NB4 (cell line): ENCODE measurements around the gene PNMA8C.
A peak's percentile ranks its signal among the peaks of the same experiment; 100 is the strongest.

Source experiments
- DNase-seq: peaks from one replicate; pipeline ENCODE4 v3.0.0; 2010; ENCODE audit warnings: low read depth
- H3K4me3 ChIP-seq: one replicate; pipeline ENCODE4 v1.5.1; 2011; ENCODE audit warnings: mild to moderate bottlenecking, low read depth, low read length, moderate library complexity
- CTCF ChIP-seq: IDR thresholded peaks from one replicate; pipeline ENCODE4 v1.5.1; 2012; ENCODE audit warnings: low read depth, low read length
- MYC ChIP-seq: IDR thresholded peaks from 2 replicates; pipeline ENCODE4 v1.6.1; 2011; ENCODE audit warnings: low read depth, low read length
- POLR2A ChIP-seq: IDR thresholded peaks from 2 replicates; pipeline ENCODE4 v1.6.1; 2011; ENCODE audit warnings: mild to moderate bottlenecking; ENCODE audit not compliant: insufficient read length; ENCODE audit errors: extremely low read depth
- TF ChIP-seq, protein P1 (sequence below): IDR thresholded peaks from 2 replicates; pipeline ENCODE4 v1.6.1; 2011; ENCODE audit warnings: low read depth, low read length

Gene PNMA8C

GRCh38 chr19:46390121-46390858, 38.4 kb downstream of the PNMA8C start:
- DNase-seq, result no peak
- no peak overlapping the region for H3K4me3 ChIP-seq
- no peak for TF ChIP-seq CTCF
- TF ChIP-seq, protein P1, sequence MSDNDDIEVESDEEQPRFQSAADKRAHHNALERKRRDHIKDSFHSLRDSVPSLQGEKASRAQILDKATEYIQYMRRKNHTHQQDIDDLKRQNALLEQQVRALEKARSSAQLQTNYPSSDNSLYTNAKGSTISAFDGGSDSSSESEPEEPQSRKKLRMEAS, result no peak
- no peak for TF ChIP-seq POLR2A

DNA sequence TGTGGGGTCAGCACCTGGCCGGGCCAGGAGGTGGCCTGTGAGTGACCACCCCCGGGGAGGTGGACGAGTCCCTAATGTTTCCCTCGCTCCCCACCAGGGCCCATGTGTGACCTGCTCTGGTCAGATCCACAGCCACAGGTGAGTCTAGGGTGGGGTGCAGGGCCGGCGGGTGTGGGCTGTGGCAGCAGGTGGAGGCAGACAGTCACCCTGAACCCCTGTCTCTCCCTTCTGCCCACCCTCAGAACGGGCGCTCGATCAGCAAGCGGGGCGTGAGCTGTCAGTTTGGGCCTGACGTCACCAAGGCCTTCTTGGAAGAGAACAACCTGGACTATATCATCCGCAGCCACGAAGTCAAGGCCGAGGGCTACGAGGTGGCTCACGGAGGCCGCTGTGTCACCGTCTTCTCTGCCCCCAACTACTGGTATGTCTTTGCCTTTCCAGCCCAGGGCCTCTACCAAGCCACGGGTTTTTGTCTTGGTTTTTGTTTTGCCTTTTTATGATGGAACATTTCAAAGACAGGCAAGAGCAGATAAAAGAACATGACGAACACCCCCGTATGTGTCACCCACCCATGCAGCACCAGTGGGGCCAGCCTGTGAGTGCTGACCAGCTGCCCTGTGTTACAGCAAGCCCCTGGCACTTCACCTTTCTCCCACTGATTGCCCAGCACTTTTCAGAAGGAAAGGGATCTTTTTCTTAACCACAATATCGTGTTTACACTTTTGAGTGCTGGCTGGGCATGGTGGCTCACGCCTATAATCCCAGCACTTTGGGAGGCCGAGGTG, 40.2 kb downstream of the PNMA8C start:
- H3K4me3 ChIP-seq, result no peak overlapping the region
- TF ChIP-seq MYC (no peak), CTCF (no peak), POLR2A (no peak)
- DNase-seq, result no peak

GRCh38 chr19:46387713-46388130, 41.0 kb downstream of the PNMA8C start:
- no peak overlapping the region for H3K4me3 ChIP-seq
- DNase-seq, result no peak
- TF ChIP-seq POLR2A (no peak), CTCF (no peak)
- TF ChIP-seq, protein P1, result no peak

DNA sequence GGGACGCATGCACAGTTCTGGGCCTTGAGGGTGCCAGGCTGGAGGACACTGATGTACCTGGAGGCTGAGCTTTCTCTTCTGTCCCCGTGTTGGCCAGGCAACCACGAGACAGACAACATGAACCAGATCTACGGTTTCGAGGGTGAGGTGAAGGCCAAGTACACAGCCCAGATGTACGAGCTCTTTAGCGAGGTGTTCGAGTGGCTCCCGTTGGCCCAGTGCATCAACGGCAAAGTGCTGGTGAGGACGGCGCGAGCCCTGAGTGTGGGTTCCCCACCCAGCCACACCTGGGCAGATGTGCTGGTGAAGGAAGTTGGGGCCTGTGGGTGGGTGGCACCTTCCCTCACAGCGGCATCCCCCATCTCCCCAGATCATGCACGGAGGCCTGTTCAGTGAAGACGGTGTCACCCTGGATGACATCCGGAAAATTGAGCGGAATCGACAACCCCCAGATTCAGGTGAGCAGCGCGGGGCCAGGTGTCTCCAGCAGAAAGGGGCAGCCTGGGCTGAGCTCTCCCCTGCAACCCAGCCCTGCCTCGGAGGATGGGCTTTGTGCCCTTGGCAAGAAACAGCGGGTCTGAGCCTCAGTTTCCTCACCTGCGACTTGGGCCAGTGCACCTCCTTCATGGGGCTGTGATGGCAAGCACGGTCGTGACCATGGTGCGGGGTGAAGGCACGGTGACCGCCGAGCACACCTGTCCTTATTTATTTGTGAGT, 41.6 kb downstream of the PNMA8C start:
- no peak for TF ChIP-seq MYC
- TF ChIP-seq CTCF, result no peak
- TF ChIP-seq POLR2A, result no peak
- peak; percentile 3 for DNase-seq
- H3K4me3 ChIP-seq, result no peak overlapping the region

DNA sequence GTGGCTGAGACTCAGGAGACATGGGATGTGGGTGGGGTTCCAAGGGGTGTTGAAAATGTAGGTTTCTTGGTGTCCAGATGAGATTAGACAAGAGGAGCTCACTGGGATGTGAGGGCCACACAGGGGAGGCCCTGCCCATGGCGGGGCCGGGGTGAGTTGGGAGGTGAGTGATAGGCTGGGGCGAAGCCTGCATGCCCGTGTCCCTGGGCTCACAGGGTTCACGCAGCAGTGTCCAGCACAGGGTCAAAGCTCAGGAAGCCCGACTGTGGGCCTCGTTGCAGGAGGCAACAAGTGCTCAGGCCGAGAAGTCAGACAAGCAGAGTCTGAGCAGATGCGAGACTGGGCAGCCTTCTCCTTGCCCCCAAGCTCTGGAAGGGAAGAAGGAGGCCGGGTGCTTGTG, 42.6 kb downstream of the PNMA8C start:
- no peak for TF ChIP-seq MYC
- TF ChIP-seq, protein P1, result no peak
- TF ChIP-seq CTCF, result no peak
- no peak for TF ChIP-seq POLR2A
- H3K4me3 ChIP-seq, result no peak overlapping the region
- peak; percentile 4 for DNase-seq
